Upper lobe of left lung (tissue), 4 donors: ENCODE measurements around the gene TXNRD2.

Experiments
- CTCF ChIP-seq, 6 experiments: fragments of 450-650 bp in 4 of 6; fragments of 200-600 bp in 2 of 6; sonication (generic) in 2 of 6; IDR thresholded peaks; one replicate each; pipeline ENCODE4 v1.5.1; 2016 to 2019; ENCODE audit warnings: antibody characterized with exemption in 6 of 6
- EP300 ChIP-seq, 4 donors: sonication (generic); formaldehyde crosslinking; IDR thresholded peaks; one replicate each; pipeline ENCODE4 v1.5.1; 2017; ENCODE audit warnings: antibody characterized with exemption in 4 of 4, control low read depth in 2 of 4
- POLR2A ChIP-seq, 4 donors: fragments of 450-650 bp; IDR thresholded peaks; one replicate each; pipeline ENCODE4 v1.5.1; 2016 to 2017; ENCODE audit warnings: antibody characterized with exemption in 4 of 4, mild to moderate bottlenecking in 2 of 4

- TF ChIP-seq CTCF (IDR thresholded peaks at IDR 0.05) (no peak), POLR2A (IDR thresholded peaks at IDR 0.05) (no peak), EP300 (IDR thresholded peaks at IDR 0.05) (no peak)
These were observed 48.1 kb upstream of the TXNRD2 start for GRCh38 chr22:19989725-19990067.
